Tibial nerve (tissue), 4 donors: ENCODE measurements around the gene NDFIP1. TPM values are rescaled to one million over a fixed set of nuclear protein-coding genes. Genes with fewer than 3 reads are reported as not detected.

Experiments
- DNase-seq, 2 donors: peaks; one replicate each; pipeline ENCODE4 v3.0.0-alpha.2; 2019; ENCODE audit warnings: low spot score in 2 of 2
- H3K27ac ChIP-seq, 4 donors: fragments of 200-600 bp; sonication (generic) in 3 of 4; one replicate each; pipeline ENCODE4 v1.5.1; 2017 to 2019; ENCODE audit warnings: mild to moderate bottlenecking in 1 of 4
- H3K27me3 ChIP-seq, 2 donors: fragments of 200-600 bp; sonication (generic) in 1 of 2; one replicate each; pipeline versions ENCODE4 v1.5.1 to v1.6.0; 2017 to 2019
- H3K36me3 ChIP-seq, 3 donors: fragments of 200-600 bp; sonication (generic); one replicate each; pipeline ENCODE4 v1.5.1; 2018 to 2019
- H3K4me1 ChIP-seq, 4 donors: fragments of 200-600 bp; sonication (generic) in 3 of 4; one replicate each; pipeline ENCODE4 v1.5.1; 2017 to 2019
- H3K4me3 ChIP-seq, 4 donors: fragments of 200-600 bp; sonication (generic) in 3 of 4; one replicate each; pipeline ENCODE4 v1.5.1; 2017 to 2019; ENCODE audit warnings: mild to moderate bottlenecking in 1 of 4, moderate library complexity in 1 of 4
- H3K9me3 ChIP-seq, 4 donors: fragments of 200-600 bp; sonication (generic) in 3 of 4; one replicate each; pipeline ENCODE4 v1.5.1; 2017 to 2019
- CTCF ChIP-seq, 5 experiments: fragments of 200-600 bp in 3 of 5; fragments of 450-650 bp in 2 of 5; sonication (generic) in 3 of 5; IDR thresholded peaks; one replicate each; pipeline ENCODE4 v1.5.1; 2016 to 2019; ENCODE audit warnings: antibody characterized with exemption in 5 of 5, mild to moderate bottlenecking in 3 of 5, moderate library complexity in 2 of 5
- EP300 ChIP-seq, 2 donors: sonication (generic); formaldehyde crosslinking; IDR thresholded peaks; one replicate each; pipeline ENCODE4 v1.6.1; 2017; ENCODE audit warnings: antibody characterized with exemption in 2 of 2, mild to moderate bottlenecking in 1 of 2
- POLR2A ChIP-seq, 2 donors: fragments of 450-650 bp; IDR thresholded peaks; one replicate each; pipeline ENCODE4 v1.6.1; 2017; ENCODE audit warnings: antibody characterized with exemption in 2 of 2, mild to moderate bottlenecking in 2 of 2, moderate library complexity in 2 of 2
- whole genome bisulfite sequencing, 2 donors: methylation state at CpG; one replicate each; pipeline ENCODE4 v1.1.5; 2018; 5-methylcytosine and 5-hydroxymethylcytosine counted together
- total RNA-seq, 4 donors: library from RNA; depleted of rRNA; stranded (reverse); fragments of >200 nt; gene quantifications; one replicate each; pipeline ENCODE4 v1.1.0, GENCODE V29; 2016

NDFIP1 gene
- total RNA-seq, 4 donors from 2014 or later, result 96.1 to 172 (median 107) TPM

GRCh38 chr5:142125378-142125777 lies 16.8 kb downstream of the NDFIP1 start:
- 94% methylated on average over 3 of the region's 3 CpGs for WGBS, 2 donors
- Histone ChIP-seq H3K27me3 (no peaks in the 10 kb centered on the region), H3K9me3 (no peaks in the 10 kb centered on the region), H3K4me3 (no peak overlapping the region), H3K36me3 (peaks cover 0 to 30% (median 0%) of the 10 kb centered on the region in 3 donors), H3K27ac (no peak overlapping the region), H3K4me1 (peaks cover 0 to 57% (median 3%) of the 10 kb centered on the region in 4 donors)
- DNase-seq, result no peak
- no peak for TF ChIP-seq POLR2A (IDR thresholded peaks at IDR 0.05)
- no peak for TF ChIP-seq EP300 (IDR thresholded peaks at IDR 0.05)
- no peak for TF ChIP-seq CTCF (IDR thresholded peaks at IDR 0.05)

DNA sequence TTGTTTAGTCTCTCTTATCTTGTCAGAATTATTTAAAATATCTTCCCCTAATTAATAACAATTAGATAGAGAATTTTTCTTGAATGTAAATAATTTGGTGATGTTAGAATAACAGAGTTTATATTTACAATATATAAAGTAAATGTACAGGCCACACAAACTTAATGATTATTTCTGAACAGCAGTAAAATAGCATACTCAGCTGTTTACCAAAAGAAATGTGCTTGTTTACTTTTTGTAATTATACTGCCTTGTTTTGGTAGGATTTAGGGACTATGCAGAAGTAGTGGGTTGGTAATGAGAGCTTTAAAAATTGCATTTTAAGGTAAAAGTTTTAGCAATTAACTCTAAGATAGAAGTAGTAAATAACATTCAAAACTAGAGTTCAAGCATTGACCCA lies 17.4 kb downstream of the NDFIP1 start:
- no peak for DNase-seq
- H3K27me3 ChIP-seq, result no peaks in the 10 kb centered on the region

DNA sequence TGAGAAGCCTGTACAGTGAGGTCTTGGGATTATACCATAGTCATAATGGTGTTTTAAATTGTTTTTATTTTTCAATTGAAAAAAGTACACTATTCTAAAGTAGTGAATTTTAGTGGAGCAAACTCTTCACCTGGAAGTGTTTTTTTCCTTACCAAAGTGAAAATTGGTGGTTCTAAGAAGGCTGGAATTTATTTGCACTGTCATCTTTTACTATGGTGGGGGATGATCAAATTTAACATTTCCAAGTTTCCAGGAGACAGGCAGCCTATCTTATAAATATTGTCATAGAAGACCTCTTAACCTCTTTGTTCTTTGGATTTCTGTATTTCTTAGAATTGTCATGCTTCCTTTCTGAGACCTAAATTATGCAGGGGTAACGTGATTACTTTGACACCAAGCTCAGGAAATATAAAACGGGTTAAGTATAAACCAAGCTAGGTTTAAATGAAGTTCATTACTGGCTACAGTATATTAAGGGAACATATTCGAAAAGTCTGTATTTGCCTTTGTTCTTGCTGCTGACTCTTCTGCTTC lies 20.2 kb downstream of the NDFIP1 start:
- peaks cover 0 to 26% (median 0%) of the 10 kb centered on the region in 3 donors for H3K36me3 ChIP-seq
- H3K27me3 ChIP-seq, result no peaks in the 10 kb centered on the region
- 64 to 70% methylated on average over 3 of the region's 3 CpGs for whole genome bisulfite sequencing, 2 donors
- H3K27ac ChIP-seq, result no peak overlapping the region
- TF ChIP-seq POLR2A (IDR thresholded peaks at IDR 0.05) (no peak), EP300 (IDR thresholded peaks at IDR 0.05) (no peak), CTCF (IDR thresholded peaks at IDR 0.05) (no peak)
- H3K9me3 ChIP-seq, result no peaks in the 10 kb centered on the region
- H3K4me3 ChIP-seq, result no peak overlapping the region
- DNase-seq, result no peak
- peaks cover 0 to 55% (median 0%) of the 10 kb centered on the region in 4 donors for H3K4me1 ChIP-seq

More for the DNA sequence above, 17.4 kb downstream of the NDFIP1 start:
- Histone ChIP-seq H3K9me3 (no peaks in the 10 kb centered on the region), H3K27ac (no peak overlapping the region), H3K36me3 (peaks cover 0 to 25% (median 0%) of the 10 kb centered on the region in 3 donors), H3K4me3 (no peak overlapping the region), H3K4me1 (peaks cover 0 to 55% (median under 1%) of the 10 kb centered on the region in 4 donors)
- TF ChIP-seq CTCF (IDR thresholded peaks at IDR 0.05), result no peak
- no peak for TF ChIP-seq EP300 (IDR thresholded peaks at IDR 0.05)
- TF ChIP-seq POLR2A (IDR thresholded peaks at IDR 0.05), result no peak

- DNase-seq, result no peak
- WGBS, 2 donors, result 81 to 85% methylated on average over 11 of the region's 11 CpGs
Measured at GRCh38 chr5:142129446-142130066, 21.0 kb downstream of the NDFIP1 start.

More at GRCh38 chr5:142129446-142130066, 21.0 kb downstream of the NDFIP1 start:
- TF ChIP-seq EP300 (IDR thresholded peaks at IDR 0.05) (no peak), CTCF (IDR thresholded peaks at IDR 0.05) (no peak), POLR2A (IDR thresholded peaks at IDR 0.05) (no peak)
- Histone ChIP-seq H3K36me3 (peaks cover 0 to 30% (median 0%) of the 10 kb centered on the region in 3 donors), H3K9me3 (no peaks in the 10 kb centered on the region), H3K27ac (no peak overlapping the region), H3K4me3 (no peak overlapping the region), H3K27me3 (no peaks in the 10 kb centered on the region), H3K4me1 (peaks cover 0 to 55% (median 0%) of the 10 kb centered on the region in 4 donors)
